ENCODE data around the gene TMEM205. TPM values are rescaled to one million over a fixed set of nuclear protein-coding genes. Genes with fewer than 3 reads are reported as not detected.

The TMEM205 gene
- total RNA-seq, 1 donor from 2014 or later = 74.6 TPM

- DNase-seq (no peak), ATAC-seq (no peak)
- Histone ChIP-seq H3K27me3 (no peaks in the 10 kb centered on the region), H3K4me3 (no peak overlapping the region), H3K4me1 (peaks cover 5% of the 10 kb centered on the region), H3K36me3 (no peaks in the 10 kb centered on the region), H3K9me3 (no peaks in the 10 kb centered on the region), H3K27ac (no peak overlapping the region)
- no peak for TF ChIP-seq CTCF (IDR thresholded peaks at IDR 0.05)
- intact Hi-C loops (cut with DNase I) = no loop called here
Observed at GRCh38 chr19:11295180-11295579, 50.9 kb downstream of the TMEM205 start.

DNA sequence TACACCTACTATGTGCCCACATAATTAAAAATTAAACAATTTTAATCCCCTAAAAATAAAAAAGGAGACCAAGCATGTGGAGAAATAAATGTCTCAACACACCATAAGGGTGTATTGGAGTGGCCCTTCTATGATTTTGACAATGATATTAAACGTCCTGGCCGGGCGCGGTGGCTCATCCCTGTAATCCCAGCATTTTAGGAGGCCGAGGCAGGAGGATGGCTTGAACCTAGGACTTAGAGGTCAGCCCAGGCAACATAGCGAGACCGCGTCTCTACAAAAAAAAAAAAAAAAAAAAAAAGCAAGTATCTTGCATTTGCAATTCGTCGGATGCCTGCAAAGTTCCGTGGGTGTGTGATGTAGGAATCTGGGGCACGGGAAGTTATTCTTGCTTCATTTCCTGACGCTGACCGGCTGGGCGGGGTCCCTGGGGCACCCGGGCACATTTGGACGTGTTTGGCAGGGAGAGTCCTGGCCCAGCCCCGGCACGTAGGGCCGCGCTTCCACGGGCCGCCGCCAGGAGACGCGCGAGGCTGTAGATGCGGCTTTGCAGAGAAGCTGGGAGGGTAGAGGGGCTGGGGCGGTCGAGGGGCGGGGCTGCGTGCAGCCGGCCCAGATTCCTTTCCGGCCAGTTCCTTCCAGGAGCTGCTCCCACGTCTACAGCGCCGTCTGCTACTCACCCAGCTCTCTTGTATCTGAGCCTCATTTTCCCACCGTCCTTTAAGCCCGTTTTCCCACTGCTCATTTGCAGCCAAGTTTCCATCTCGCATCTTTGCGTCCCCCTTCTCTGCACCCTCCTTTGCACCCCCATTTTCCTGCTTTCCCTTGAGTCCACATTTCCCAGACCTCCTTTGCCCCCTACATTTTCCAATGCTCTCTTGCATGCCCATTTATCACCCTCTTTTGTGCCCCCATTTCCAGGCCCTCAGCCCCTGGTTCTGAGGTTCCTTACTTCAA lies 52.4 kb downstream of the TMEM205 start:
- peaks cover 5% of the 10 kb centered on the region for H3K4me1 ChIP-seq
- DNase-seq (peak; percentile 98), ATAC-seq (peak; percentile 99)
- intact Hi-C loops (cut with DNase I) = no loop called here
- H3K27ac ChIP-seq = peak overlapping the region; percentile 51
- TF ChIP-seq CTCF (IDR thresholded peaks at IDR 0.05) = peak; percentile 96
- no peak overlapping the region for H3K4me3 ChIP-seq
- no peaks in the 10 kb centered on the region for H3K9me3 ChIP-seq
- H3K27me3 ChIP-seq = no peaks in the 10 kb centered on the region
- no peaks in the 10 kb centered on the region for H3K36me3 ChIP-seq

Other genes starting within 250 kb of the TMEM205 start
- 1.1 TPM for gene SPC24, start 190.5 kb downstream of the TMEM205 start, total RNA-seq
- gene KANK2, start 148.7 kb downstream of the TMEM205 start, total RNA-seq = 268 TPM
- not detected for gene ANGPTL8, start 106.6 kb downstream of the TMEM205 start, total RNA-seq
- gene DOCK6, start 83.7 kb downstream of the TMEM205 start, total RNA-seq = 138 TPM
- not detected for gene TSPAN16, start 50.1 kb downstream of the TMEM205 start, total RNA-seq
- gene RAB3D, start 6.6 kb downstream of the TMEM205 start, total RNA-seq = 52.7 TPM
- 39.4 TPM for gene CCDC159, start 251 bp upstream of the TMEM205 start, total RNA-seq
- 26.5 TPM for gene PLPPR2, start 9.2 kb upstream of the TMEM205 start, total RNA-seq
- 3.2 TPM for gene SWSAP1, start 28.4 kb upstream of the TMEM205 start, total RNA-seq
- gene EPOR, start 38.0 kb upstream of the TMEM205 start, total RNA-seq = 20.4 TPM
- gene RGL3, start 73.0 kb upstream of the TMEM205 start, total RNA-seq = 54.6 TPM
- 0.49 TPM for gene ODAD3, start 88.9 kb upstream of the TMEM205 start, total RNA-seq
- 293 TPM for gene PRKCSH, start 89.4 kb upstream of the TMEM205 start, total RNA-seq
- gene ELAVL3, start 134.8 kb upstream of the TMEM205 start, total RNA-seq = not detected
- 10.7 TPM for gene ZNF653, start 159.6 kb upstream of the TMEM205 start, total RNA-seq
- gene ECSIT, start 182.9 kb upstream of the TMEM205 start, total RNA-seq = 44.8 TPM
- gene CNN1, start 192.6 kb upstream of the TMEM205 start, total RNA-seq = 27.3 TPM
- 44.3 TPM for gene ELOF1, start 213.0 kb upstream of the TMEM205 start, total RNA-seq
- 429 TPM for gene ACP5, start 231.4 kb upstream of the TMEM205 start, total RNA-seq

All from upper lobe of right lung (tissue), 1 donor.